Measurements from ENCODE around the gene PPFIA3. TPM values are rescaled to one million over a fixed set of nuclear protein-coding genes. Genes with fewer than 3 reads are reported as not detected.

Gene PPFIA3
- total and polyA plus RNA-seq, 9 donors, result 5.5 to 11.1 (median 8.2) TPM

- DNase-seq, result no peak
- Histone ChIP-seq H3K4me1 (ENCODE audit: control insufficient read depth, insufficient read depth, low read length) (peaks cover 28% of the 10 kb centered on the region), H3K36me3 (ENCODE audit: control insufficient read depth, insufficient read depth, low read length) (peaks cover 95% of the 10 kb centered on the region), H3K27ac (ENCODE audit: low read length) (no peak overlapping the region), H3K9me3 (replicated peaks; ENCODE audit: control insufficient read depth, low read depth, low read length) (no peaks in the 10 kb centered on the region), H3K27me3 (ENCODE audit: control insufficient read depth, insufficient read depth, low read length) (no peaks in the 10 kb centered on the region), H3K4me3 (ENCODE audit: low read length) (no peak overlapping the region)
- WGBS (ENCODE audit: insufficient coverage), result 82% methylated on average over 4 of the region's 12 CpGs
Measured at GRCh38 chr19:49102303-49102702, 17.0 kb upstream of the PPFIA3 start.

DNA sequence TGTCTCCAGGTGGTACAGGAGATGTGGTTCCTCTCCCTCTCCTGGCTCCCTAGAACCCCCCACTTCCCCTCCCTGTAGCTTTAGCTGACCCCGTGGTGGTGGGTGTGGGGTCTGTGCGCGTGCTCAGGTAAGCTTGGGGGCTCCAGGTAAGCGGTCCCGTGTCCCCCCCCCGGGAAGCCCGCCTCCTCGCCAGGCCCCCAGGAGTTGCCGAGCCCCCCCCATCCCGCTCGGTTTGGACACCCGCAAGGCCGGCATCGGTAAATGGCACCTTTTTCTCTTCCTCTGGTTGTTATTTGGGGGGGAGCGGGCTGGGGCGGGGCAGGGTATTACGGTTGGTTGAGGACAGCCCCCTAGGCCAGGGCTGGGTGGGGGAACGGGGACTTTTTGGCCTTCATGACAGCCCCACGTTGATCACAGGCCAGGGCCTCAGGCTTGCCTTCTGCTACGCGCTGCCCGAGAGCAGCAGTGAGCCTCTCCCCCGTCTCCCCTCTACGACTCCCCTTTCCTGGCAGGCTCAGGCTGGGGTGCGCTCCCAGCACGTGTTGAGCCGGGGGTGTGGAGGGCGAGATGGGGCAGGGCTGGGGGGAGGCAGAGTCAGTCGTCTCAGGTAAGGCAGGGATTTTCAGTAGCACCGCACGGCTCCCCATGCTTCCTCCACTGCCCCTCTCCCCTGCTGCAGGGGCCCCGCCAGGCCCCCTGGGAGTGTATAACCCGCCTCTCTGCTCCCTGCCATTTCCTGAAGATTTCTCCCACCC is 15.8 kb upstream of the PPFIA3 start:
- no peak overlapping the region for H3K4me3 ChIP-seq (ENCODE audit: low read length)
- H3K9me3 ChIP-seq (replicated peaks; ENCODE audit: control insufficient read depth, low read depth, low read length), result no peaks in the 10 kb centered on the region
- H3K27ac ChIP-seq (ENCODE audit: low read length), result no peak overlapping the region
- no peaks in the 10 kb centered on the region for H3K27me3 ChIP-seq (ENCODE audit: control insufficient read depth, insufficient read depth, low read length)
- H3K4me1 ChIP-seq (ENCODE audit: control insufficient read depth, insufficient read depth, low read length), result peaks cover 20% of the 10 kb centered on the region
- WGBS (ENCODE audit: insufficient coverage), result 36% methylated on average over 8 of the region's 33 CpGs
- DNase-seq, result no peak
- peaks cover 94% of the 10 kb centered on the region for H3K36me3 ChIP-seq (ENCODE audit: control insufficient read depth, insufficient read depth, low read length)

DNA sequence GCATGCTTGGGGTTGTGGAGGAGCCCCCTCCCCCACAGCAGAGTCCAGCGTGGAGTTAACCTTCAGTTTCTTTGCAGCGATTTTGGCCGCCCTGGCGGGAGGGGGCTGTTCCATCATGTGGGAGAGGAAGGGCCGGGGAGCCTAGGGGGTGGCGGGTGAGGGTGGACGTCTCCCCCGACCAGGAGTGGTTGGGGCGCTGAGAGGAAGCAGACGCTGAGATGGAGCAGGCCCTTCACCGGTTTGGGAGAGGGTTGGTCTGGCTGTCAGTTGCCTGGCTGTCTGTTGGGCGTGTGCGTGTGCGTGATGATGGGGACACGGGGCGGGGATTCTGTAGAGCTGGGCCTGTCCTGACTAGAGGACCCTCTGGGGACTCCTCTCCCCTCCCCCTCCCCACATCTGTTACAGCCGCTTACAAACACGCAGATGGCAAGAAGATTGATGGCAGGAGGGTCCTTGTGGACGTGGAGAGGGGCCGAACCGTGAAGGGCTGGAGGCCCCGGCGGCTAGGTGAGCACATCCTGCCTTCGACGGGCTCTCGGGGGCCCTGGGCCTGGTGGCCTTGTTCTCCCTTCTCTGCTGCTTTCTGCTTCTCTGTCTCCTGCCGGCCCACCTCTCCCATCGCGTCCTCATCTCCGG is 15.0 kb upstream of the PPFIA3 start:
- H3K9me3 ChIP-seq (replicated peaks; ENCODE audit: control insufficient read depth, low read depth, low read length), result no peaks in the 10 kb centered on the region
- DNase-seq, result peak; percentile 80
- H3K4me3 ChIP-seq (ENCODE audit: low read length), result no peak overlapping the region
- H3K27ac ChIP-seq (ENCODE audit: low read length), result no peak overlapping the region
- H3K4me1 ChIP-seq (ENCODE audit: control insufficient read depth, insufficient read depth, low read length), result peaks cover 20% of the 10 kb centered on the region
- 44% methylated on average over 18 of the region's 30 CpGs for WGBS (ENCODE audit: insufficient coverage)
- peaks cover 94% of the 10 kb centered on the region for H3K36me3 ChIP-seq (ENCODE audit: control insufficient read depth, insufficient read depth, low read length)
- no peaks in the 10 kb centered on the region for H3K27me3 ChIP-seq (ENCODE audit: control insufficient read depth, insufficient read depth, low read length)

GRCh38 chr19:49106648-49107135 is 12.7 kb upstream of the PPFIA3 start:
- H3K4me3 ChIP-seq (ENCODE audit: low read length), result no peak overlapping the region
- no peak overlapping the region for H3K27ac ChIP-seq (ENCODE audit: low read length)
- peaks cover 81% of the 10 kb centered on the region for H3K36me3 ChIP-seq (ENCODE audit: control insufficient read depth, insufficient read depth, low read length)
- DNase-seq, result no peak
- no peaks in the 10 kb centered on the region for H3K27me3 ChIP-seq (ENCODE audit: control insufficient read depth, insufficient read depth, low read length)
- peaks cover 20% of the 10 kb centered on the region for H3K4me1 ChIP-seq (ENCODE audit: control insufficient read depth, insufficient read depth, low read length)
- no peaks in the 10 kb centered on the region for H3K9me3 ChIP-seq (replicated peaks; ENCODE audit: control insufficient read depth, low read depth, low read length)
- 67% methylated on average over 11 of the region's 12 CpGs for WGBS (ENCODE audit: insufficient coverage)

- 92% methylated on average over 92 of the region's 93 CpGs for WGBS (ENCODE audit: insufficient coverage)
- peaks cover 70% of the 10 kb centered on the region for H3K36me3 ChIP-seq (ENCODE audit: control insufficient read depth, insufficient read depth, low read length)
- H3K27ac ChIP-seq (ENCODE audit: low read length), result no peak overlapping the region
- no peaks in the 10 kb centered on the region for H3K27me3 ChIP-seq (ENCODE audit: control insufficient read depth, insufficient read depth, low read length)
- H3K4me1 ChIP-seq (ENCODE audit: control insufficient read depth, insufficient read depth, low read length), result peaks cover 19% of the 10 kb centered on the region
- H3K9me3 ChIP-seq (replicated peaks; ENCODE audit: control insufficient read depth, low read depth, low read length), result no peaks in the 10 kb centered on the region
- DNase-seq, result no peak
- H3K4me3 ChIP-seq (ENCODE audit: low read length), result no peak overlapping the region
Measured at GRCh38 chr19:49107625-49108459, 11.5 kb upstream of the PPFIA3 start.

DNA sequence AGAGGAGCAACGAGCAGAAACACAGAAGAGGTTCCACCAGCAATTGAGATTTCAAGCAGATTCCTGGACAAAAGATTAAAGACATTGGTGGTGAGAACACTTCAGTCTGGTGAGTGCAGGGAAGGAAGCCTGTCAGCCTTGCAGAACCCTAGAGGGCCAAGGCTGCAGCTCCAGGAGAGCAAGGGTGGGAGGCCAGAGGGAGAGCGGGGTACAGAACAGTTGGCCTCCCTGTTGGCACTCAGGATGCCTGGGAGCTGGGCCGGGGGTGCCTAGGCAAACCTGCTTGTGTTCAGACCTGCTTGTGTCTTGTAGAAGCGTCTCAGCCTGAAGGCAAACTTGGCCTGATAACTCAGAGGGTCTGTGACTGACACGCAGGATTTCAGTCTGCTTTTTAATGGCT is 10.3 kb upstream of the PPFIA3 start:
- Histone ChIP-seq H3K27ac (ENCODE audit: low read length) (no peak overlapping the region), H3K36me3 (ENCODE audit: control insufficient read depth, insufficient read depth, low read length) (peaks cover 59% of the 10 kb centered on the region), H3K27me3 (ENCODE audit: control insufficient read depth, insufficient read depth, low read length) (no peaks in the 10 kb centered on the region), H3K9me3 (replicated peaks; ENCODE audit: control insufficient read depth, low read depth, low read length) (no peaks in the 10 kb centered on the region), H3K4me1 (ENCODE audit: control insufficient read depth, insufficient read depth, low read length) (peaks cover 16% of the 10 kb centered on the region), H3K4me3 (ENCODE audit: low read length) (no peak overlapping the region)
- no peak for DNase-seq
- WGBS (ENCODE audit: insufficient coverage), result 88% methylated on average over 3 of the region's 5 CpGs

- WGBS (ENCODE audit: insufficient coverage), result 85% methylated on average over 4 of the region's 8 CpGs
- no peaks in the 10 kb centered on the region for H3K9me3 ChIP-seq (replicated peaks; ENCODE audit: control insufficient read depth, low read depth, low read length)
- DNase-seq, result no peak
- no peak overlapping the region for H3K27ac ChIP-seq (ENCODE audit: low read length)
- H3K4me1 ChIP-seq (ENCODE audit: control insufficient read depth, insufficient read depth, low read length), result peaks cover 10% of the 10 kb centered on the region
- H3K36me3 ChIP-seq (ENCODE audit: control insufficient read depth, insufficient read depth, low read length), result peaks cover 52% of the 10 kb centered on the region
- H3K27me3 ChIP-seq (ENCODE audit: control insufficient read depth, insufficient read depth, low read length), result no peaks in the 10 kb centered on the region
- H3K4me3 ChIP-seq (ENCODE audit: low read length), result no peak overlapping the region
Measured at GRCh38 chr19:49109569-49110233, 9.6 kb upstream of the PPFIA3 start.

DNA sequence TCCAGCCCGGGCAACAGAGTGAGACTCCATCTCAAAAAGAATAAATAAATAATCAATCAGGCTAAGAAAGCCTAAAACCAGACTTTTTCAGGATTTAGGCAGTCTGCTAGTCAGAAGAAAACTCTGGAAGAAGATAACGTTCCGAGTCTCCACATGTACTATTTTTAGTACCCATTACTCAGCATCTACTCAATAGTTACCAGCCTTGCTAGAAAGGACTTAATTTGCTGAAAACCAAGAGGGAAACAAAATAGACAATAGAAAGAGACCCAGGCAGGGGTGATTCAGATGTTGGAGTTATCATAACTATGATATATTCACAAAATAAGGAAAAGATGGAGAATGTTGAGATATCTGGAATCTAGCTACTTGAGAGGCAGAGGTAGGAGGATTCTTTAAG is 8.8 kb upstream of the PPFIA3 start:
- no peak overlapping the region for H3K27ac ChIP-seq (ENCODE audit: low read length)

DNA sequence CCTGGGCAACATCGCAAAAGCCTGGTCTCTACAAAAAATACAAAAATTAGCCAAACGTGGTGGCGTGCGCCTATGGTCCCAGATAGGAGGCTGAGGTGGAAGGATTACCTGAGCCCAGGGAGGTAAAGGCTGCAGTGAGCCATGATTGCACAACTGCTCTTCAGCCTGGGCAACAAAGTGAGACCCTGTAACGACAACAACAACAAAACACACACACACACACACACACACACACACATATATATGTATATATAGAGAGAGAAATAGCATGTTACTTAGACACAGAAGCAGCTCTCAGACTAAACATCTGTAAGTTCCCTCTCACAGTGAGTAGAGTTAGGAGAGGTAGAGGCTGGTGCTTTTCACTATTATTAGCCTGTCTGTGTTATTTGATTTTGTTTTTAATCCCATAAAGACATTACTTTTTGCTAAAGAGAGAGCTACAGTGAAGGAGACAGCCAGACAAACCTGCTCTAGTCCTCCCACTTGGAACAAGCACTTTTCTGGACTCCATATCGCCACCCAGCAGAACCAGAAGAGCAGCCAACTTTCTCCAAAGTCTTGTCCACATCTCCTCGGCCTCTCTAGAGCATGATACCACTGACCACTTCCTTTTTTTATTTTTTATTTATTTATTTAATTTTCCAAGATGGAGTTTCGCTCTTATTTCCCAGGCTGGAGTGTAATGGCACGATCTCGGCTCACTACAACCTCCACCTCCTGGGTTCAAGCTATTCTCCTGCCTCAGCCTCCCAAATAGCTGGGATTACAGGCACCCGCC is 7.9 kb upstream of the PPFIA3 start:
- Histone ChIP-seq H3K27me3 (ENCODE audit: control insufficient read depth, insufficient read depth, low read length) (no peaks in the 10 kb centered on the region), H3K4me1 (ENCODE audit: control insufficient read depth, insufficient read depth, low read length) (peaks cover 14% of the 10 kb centered on the region), H3K36me3 (ENCODE audit: control insufficient read depth, insufficient read depth, low read length) (peaks cover 35% of the 10 kb centered on the region), H3K4me3 (ENCODE audit: low read length) (no peak overlapping the region), H3K27ac (ENCODE audit: low read length) (no peak overlapping the region), H3K9me3 (replicated peaks; ENCODE audit: control insufficient read depth, low read depth, low read length) (no peaks in the 10 kb centered on the region)
- DNase-seq, result no peak
- no CpG with 5 or more reads among the region's 11 CpGs for WGBS (ENCODE audit: insufficient coverage)

More for the DNA sequence above, 8.8 kb upstream of the PPFIA3 start:
- DNase-seq, result no peak
- no peak overlapping the region for H3K4me3 ChIP-seq (ENCODE audit: low read length)
- H3K36me3 ChIP-seq (ENCODE audit: control insufficient read depth, insufficient read depth, low read length), result peaks cover 43% of the 10 kb centered on the region
- no CpG with 5 or more reads among the region's 3 CpGs for WGBS (ENCODE audit: insufficient coverage)
- peaks cover 14% of the 10 kb centered on the region for H3K4me1 ChIP-seq (ENCODE audit: control insufficient read depth, insufficient read depth, low read length)
- H3K9me3 ChIP-seq (replicated peaks; ENCODE audit: control insufficient read depth, low read depth, low read length), result no peaks in the 10 kb centered on the region
- H3K27me3 ChIP-seq (ENCODE audit: control insufficient read depth, insufficient read depth, low read length), result no peaks in the 10 kb centered on the region

Measured in muscle of leg (tissue), 11 donors.